NT2/D1 (cell line): Measurements from ENCODE around the gene GPR87.

ENCODE experiments used
- SUZ12 ChIP-seq: IDR thresholded peaks from 2 replicates; pipeline ENCODE4 v1.6.1; 2011; ENCODE audit not compliant: insufficient read length, insufficient read depth; ENCODE audit errors: extremely low read depth
- YY1 ChIP-seq: IDR thresholded peaks from 2 replicates; pipeline ENCODE4 v1.6.1; 2011; ENCODE audit not compliant: insufficient read length, insufficient read depth

DNA sequence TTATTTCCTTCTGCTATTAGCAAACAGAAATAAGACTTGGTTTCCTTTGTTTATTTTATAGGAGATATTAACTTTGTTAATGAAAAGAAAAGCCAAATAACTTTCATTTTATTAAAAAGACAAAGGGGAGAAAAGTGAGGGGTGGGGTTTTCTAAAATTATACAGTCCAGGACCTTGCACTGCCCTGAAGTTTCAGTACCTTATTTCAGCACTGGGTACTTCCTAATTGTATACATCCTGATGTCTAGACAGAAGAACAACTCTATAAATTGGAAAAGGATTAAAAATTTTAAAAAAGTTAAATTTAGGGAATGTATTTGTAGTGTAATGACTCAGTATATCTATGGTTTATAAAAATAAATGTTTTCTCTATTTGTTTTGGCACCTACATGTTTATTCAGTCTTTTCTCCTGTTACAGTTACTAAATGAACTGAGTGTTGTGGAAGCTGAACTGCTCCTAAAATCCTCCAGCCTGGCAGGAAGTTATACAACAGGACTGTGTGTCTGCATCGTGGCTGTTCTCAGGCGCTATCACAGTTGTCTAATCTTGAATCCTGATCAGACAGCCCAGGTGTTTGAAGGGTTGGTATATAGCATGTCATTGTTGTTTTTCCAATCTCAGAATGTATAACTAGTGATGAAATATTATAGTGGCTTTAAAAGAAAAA lies 40.3 kb upstream of the GPR87 start:
- no peak for TF ChIP-seq YY1
- TF ChIP-seq SUZ12 = no peak
